RWPE2 (cell line): ENCODE measurements around the gene AHCYL2.

Experiments
- ATAC-seq: fragments of 200-7000 bp; cut with Tn5 transposase; 3 replicates; pipeline ENCODE4 v1.9.1; 2021; ENCODE audit warnings: low read depth
- DNase-seq: peaks from one replicate; pipeline ENCODE4 v3.0.0-alpha.2; 2020; ENCODE audit warnings: low spot score
- H3K27ac ChIP-seq: fragments of 450-650 bp; 2 replicates; pipeline ENCODE4 v1.5.1; 2017; ENCODE audit warnings: mild to moderate bottlenecking; ENCODE audit not compliant: poor library complexity, severe bottlenecking
- H3K27me3 ChIP-seq: fragments of 250-450 bp; sonication (Bioruptor Pico); 2 replicates; pipeline ENCODE4 v1.5.1; 2021; ENCODE audit warnings: mild to moderate bottlenecking, moderate library complexity; ENCODE audit not compliant: insufficient read depth, poor library complexity, severe bottlenecking
- H3K36me3 ChIP-seq: fragments of 250-450 bp; sonication (Bioruptor Pico); 2 replicates; pipeline ENCODE4 v1.5.1; 2020; ENCODE audit warnings: low read depth, mild to moderate bottlenecking, moderate library complexity
- H3K4me1 ChIP-seq: fragments of 250-450 bp; sonication (Bioruptor Pico); 2 replicates; pipeline ENCODE4 v1.5.1; 2021; ENCODE audit warnings: mild to moderate bottlenecking, moderate library complexity; ENCODE audit not compliant: insufficient read depth, poor library complexity, severe bottlenecking
- H3K4me3 ChIP-seq: fragments of 250-450 bp; sonication (Bioruptor Pico); 2 replicates; pipeline ENCODE4 v1.5.1; 2021; ENCODE audit warnings: mild to moderate bottlenecking, moderate library complexity; ENCODE audit not compliant: severe bottlenecking
- H3K9me3 ChIP-seq: fragments of 250-450 bp; sonication (Bioruptor Pico); 2 replicates; pipeline ENCODE4 v1.5.1; 2021; ENCODE audit warnings: mild to moderate bottlenecking, moderate library complexity; ENCODE audit not compliant: severe bottlenecking
- TF ChIP-seq, protein P1 (sequence below): fragments of 450-650 bp; IDR thresholded peaks from one replicate; pipeline ENCODE4 v1.5.1; 2017; ENCODE audit warnings: mild to moderate bottlenecking, moderate library complexity; ENCODE audit not compliant: poor library complexity, severe bottlenecking

The AHCYL2 gene

DNA sequence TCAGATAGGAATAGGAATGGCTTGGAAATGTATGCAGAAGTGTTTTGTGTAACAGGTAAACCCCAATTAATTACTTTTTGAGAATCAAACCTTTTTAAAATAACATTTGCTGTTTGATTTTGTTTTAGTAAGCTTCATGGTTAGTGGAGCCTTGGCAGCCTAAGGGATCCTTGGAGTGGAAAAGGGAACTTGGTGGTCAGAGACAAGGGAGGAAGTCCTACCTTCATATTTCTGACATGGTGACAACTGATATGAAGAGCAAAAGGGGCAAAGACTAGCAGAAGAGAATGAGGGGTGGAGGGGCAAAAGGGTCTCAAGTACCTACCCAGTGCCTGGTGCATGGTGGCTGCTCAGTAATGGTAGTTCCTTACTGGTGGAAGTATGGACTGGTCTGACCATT, 32.3 kb downstream of the AHCYL2 start:
- Histone ChIP-seq H3K4me1 (no peaks in the 10 kb centered on the region), H3K27ac (no peak overlapping the region), H3K9me3 (no peaks in the 10 kb centered on the region), H3K27me3 (no peaks in the 10 kb centered on the region), H3K4me3 (no peak overlapping the region), H3K36me3 (no peaks in the 10 kb centered on the region)
- DNase-seq (no peak), ATAC-seq (no peak)
- TF ChIP-seq, protein P1, sequence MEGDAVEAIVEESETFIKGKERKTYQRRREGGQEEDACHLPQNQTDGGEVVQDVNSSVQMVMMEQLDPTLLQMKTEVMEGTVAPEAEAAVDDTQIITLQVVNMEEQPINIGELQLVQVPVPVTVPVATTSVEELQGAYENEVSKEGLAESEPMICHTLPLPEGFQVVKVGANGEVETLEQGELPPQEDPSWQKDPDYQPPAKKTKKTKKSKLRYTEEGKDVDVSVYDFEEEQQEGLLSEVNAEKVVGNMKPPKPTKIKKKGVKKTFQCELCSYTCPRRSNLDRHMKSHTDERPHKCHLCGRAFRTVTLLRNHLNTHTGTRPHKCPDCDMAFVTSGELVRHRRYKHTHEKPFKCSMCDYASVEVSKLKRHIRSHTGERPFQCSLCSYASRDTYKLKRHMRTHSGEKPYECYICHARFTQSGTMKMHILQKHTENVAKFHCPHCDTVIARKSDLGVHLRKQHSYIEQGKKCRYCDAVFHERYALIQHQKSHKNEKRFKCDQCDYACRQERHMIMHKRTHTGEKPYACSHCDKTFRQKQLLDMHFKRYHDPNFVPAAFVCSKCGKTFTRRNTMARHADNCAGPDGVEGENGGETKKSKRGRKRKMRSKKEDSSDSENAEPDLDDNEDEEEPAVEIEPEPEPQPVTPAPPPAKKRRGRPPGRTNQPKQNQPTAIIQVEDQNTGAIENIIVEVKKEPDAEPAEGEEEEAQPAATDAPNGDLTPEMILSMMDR, result no peak

DNA sequence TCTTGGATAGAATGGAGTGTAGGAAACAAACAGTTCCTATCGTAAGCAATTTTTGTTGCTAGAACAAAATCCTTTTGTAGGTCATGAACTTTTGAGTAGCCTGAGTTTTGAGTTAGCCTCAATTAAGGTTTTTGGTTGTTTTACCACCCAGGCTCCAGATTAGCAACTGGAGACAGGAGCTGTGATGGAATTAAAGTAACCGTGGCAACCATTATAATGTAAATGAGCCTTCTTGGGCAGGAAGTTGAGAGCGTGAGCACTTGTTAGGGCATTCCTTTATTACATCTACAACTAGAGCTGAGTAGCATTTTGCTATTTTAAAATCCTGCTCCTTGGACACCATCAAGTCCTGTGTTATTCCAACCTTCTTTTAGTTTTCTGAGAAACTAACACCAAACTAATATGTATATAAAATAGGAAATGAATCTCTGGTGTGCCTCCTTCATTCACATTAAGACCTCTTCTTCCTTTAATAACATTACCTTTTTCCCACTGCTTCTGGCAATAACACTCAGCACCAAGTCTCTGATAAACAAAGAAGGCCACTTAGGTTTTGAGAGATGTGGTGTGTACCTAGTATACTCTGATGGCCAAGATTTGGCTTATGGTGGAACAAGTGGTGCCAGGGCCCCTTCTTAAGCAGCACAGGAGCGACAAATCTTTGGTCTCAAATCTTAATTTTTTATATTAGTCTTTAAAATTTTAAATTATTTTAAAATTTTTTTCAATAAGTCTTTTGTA, 34.0 kb downstream of the AHCYL2 start:
- Histone ChIP-seq H3K4me3 (no peak overlapping the region), H3K4me1 (no peaks in the 10 kb centered on the region), H3K27ac (no peak overlapping the region), H3K27me3 (no peaks in the 10 kb centered on the region), H3K9me3 (no peaks in the 10 kb centered on the region), H3K36me3 (no peaks in the 10 kb centered on the region)
- TF ChIP-seq, protein P1, result no peak
- ATAC-seq (no peak; the same call in 2 of the 3 replicates), DNase-seq (no peak)

DNA sequence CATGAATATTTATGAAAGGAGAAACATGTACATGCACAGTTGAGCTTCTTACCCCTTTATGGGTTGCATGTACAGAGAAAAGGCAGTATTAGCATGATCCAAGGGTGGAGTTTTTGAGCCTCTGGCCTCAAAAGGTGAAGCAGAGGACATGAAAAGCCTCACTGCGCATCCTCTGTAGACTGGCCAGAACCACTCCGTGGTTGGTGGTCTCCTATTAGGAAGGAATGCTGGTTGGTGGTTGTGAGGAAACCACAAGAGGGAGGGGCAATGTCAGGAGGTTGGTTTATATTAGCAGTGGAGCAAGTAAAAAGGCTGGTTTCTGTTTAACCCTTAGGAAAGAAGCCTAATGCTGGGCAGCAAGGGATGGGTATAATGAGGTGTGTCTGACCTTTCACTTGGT, 37.5 kb downstream of the AHCYL2 start:
- ATAC-seq (no peak), DNase-seq (no peak)
- H3K36me3 ChIP-seq, result no peaks in the 10 kb centered on the region
- no peak overlapping the region for H3K4me3 ChIP-seq
- H3K4me1 ChIP-seq, result peaks cover 3% of the 10 kb centered on the region
- TF ChIP-seq, protein P1, result no peak
- H3K9me3 ChIP-seq, result no peaks in the 10 kb centered on the region
- no peaks in the 10 kb centered on the region for H3K27me3 ChIP-seq
- H3K27ac ChIP-seq, result no peak overlapping the region

DNA sequence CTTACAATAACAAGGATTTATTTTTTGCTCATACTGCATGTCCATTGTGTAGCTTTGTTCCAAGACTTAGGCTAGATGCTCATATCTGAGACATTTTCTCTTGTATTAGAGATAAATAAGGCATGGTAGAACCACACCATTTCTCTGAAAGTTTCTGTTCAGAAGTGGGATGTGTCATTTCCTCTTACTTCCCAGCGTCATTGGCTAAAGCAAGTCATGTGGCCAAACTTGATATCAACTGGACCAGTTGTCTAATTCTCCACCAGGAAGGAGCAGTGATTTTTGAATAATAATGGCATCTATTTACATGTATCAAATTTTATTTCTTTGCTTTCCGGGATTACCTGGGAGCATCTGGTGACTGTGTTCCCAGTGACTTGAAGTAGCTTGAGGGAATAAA, 38.3 kb downstream of the AHCYL2 start:
- ATAC-seq (no peak), DNase-seq (no peak)
- H3K4me1 ChIP-seq, result peaks cover 3% of the 10 kb centered on the region
- TF ChIP-seq, protein P1, result no peak
- no peaks in the 10 kb centered on the region for H3K9me3 ChIP-seq
- no peak overlapping the region for H3K27ac ChIP-seq
- H3K36me3 ChIP-seq, result no peaks in the 10 kb centered on the region
- no peaks in the 10 kb centered on the region for H3K27me3 ChIP-seq
- no peak overlapping the region for H3K4me3 ChIP-seq

DNA sequence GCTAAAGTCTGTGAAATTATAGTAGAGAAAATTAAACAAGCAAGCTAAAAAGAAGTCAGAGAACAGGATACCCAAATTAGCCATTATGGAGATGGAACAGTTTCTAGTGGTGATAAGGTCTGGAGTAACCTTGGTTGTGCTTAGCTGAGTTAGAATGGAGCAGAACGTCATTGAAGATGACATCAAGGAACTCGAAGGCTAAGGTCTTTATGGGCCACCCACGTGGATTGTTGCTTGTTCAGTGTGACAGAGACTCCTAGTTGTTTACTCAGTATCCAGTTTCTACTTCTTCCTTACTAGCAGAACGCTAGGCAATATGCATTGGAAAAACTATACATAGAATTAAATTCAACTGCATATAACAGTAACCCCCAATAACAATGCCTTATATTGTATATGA, 39.7 kb downstream of the AHCYL2 start:
- Histone ChIP-seq H3K27ac (no peak overlapping the region), H3K27me3 (no peaks in the 10 kb centered on the region), H3K9me3 (no peaks in the 10 kb centered on the region), H3K4me1 (peaks cover 3% of the 10 kb centered on the region), H3K4me3 (no peak overlapping the region), H3K36me3 (no peaks in the 10 kb centered on the region)
- TF ChIP-seq, protein P1, result no peak
- ATAC-seq, result no peak
- no peak for DNase-seq
